GM23338 (cell line): ENCODE results near the gene LRRIQ4. TPM values are rescaled to one million over a fixed set of nuclear protein-coding genes. Genes with fewer than 3 reads are reported as not detected.
A peak's percentile ranks its signal among the peaks of the same experiment; 100 is the strongest.

ENCODE experiments used
- ATAC-seq: fragments of 200-7000 bp; cut with Tn5 transposase; 3 replicates; pipeline ENCODE4 v1.9.1; 2020
- DNase-seq: peaks from one replicate; pipeline ENCODE4 v3.0.0-alpha.2; 2015; ENCODE audit warnings: low spot score
- H2AFZ ChIP-seq: fragments of 200-600 bp; sonication (generic); 2 replicates; pipeline ENCODE4 v1.8.0; 2016; ENCODE audit warnings: antibody characterized with exemption, mild to moderate bottlenecking, moderate library complexity
- H3F3A ChIP-seq: fragments of 200-600 bp; sonication (generic); replicated peaks from 2 replicates; pipeline ENCODE4 v1.8.0; 2017; ENCODE audit warnings: antibody characterized with exemption, mixed run types, low read depth
- H3K27ac ChIP-seq: fragments of 200-600 bp; sonication (generic); 2 replicates; pipeline ENCODE4 v1.6.1; 2016; ENCODE audit warnings: low read depth
- H3K27me3 ChIP-seq: fragments of 200-600 bp; sonication (generic); 2 replicates; pipeline ENCODE4 v1.8.0; 2016; ENCODE audit warnings: mild to moderate bottlenecking, mixed run types, moderate library complexity; ENCODE audit not compliant: insufficient read depth
- H3K36me3 ChIP-seq: fragments of 200-600 bp; sonication (generic); 2 replicates; pipeline ENCODE4 v1.8.0; 2016; ENCODE audit warnings: mild to moderate bottlenecking; ENCODE audit not compliant: insufficient read depth
- H3K4me1 ChIP-seq: fragments of 200-600 bp; sonication (generic); 2 replicates; pipeline ENCODE4 v1.8.0; 2016; ENCODE audit warnings: mild to moderate bottlenecking, moderate library complexity; ENCODE audit not compliant: insufficient read depth
- H3K4me2 ChIP-seq: fragments of 200-600 bp; sonication (generic); 2 replicates; pipeline ENCODE4 v1.7.1; 2017; ENCODE audit warnings: mixed run types
- H3K4me3 ChIP-seq: fragments of 200-600 bp; sonication (generic); 2 replicates; pipeline ENCODE4 v1.6.1; 2016; ENCODE audit warnings: mixed run types
- H3K79me2 ChIP-seq: fragments of 200-600 bp; sonication (generic); replicated peaks from 2 replicates; pipeline ENCODE4 v1.8.0; 2017; ENCODE audit warnings: mild to moderate bottlenecking; ENCODE audit not compliant: insufficient read depth
- H3K9me2 ChIP-seq: fragments of 200-600 bp; sonication (generic); 2 replicates; pipeline ENCODE4 v1.8.0; 2017; ENCODE audit not compliant: insufficient read depth
- H4K20me1 ChIP-seq: fragments of 200-600 bp; sonication (generic); replicated peaks from 2 replicates; pipeline ENCODE4 v1.8.0; 2017; ENCODE audit warnings: mild to moderate bottlenecking; ENCODE audit not compliant: insufficient read depth
- H3K27ac Mint-ChIP-seq: 2 replicates; pipeline ENCODE4 v1.8.0; 2020; ENCODE audit warnings: inconsistent platforms, mild to moderate bottlenecking, moderate library complexity, mixed read lengths
- H3K27me3 Mint-ChIP-seq: 3 replicates; pipeline ENCODE4 v1.8.0; 2022; ENCODE audit warnings: low read depth, mild to moderate bottlenecking, moderate library complexity, mixed read lengths, inconsistent platforms; ENCODE audit not compliant: insufficient read depth, poor library complexity
- H3K36me3 Mint-ChIP-seq: 3 replicates; pipeline ENCODE4 v1.8.0; 2021; ENCODE audit warnings: low read depth, mild to moderate bottlenecking, inconsistent platforms, moderate library complexity, mixed read lengths
- H3K4me1 Mint-ChIP-seq: 3 replicates; pipeline ENCODE4 v1.8.0; 2020; ENCODE audit warnings: mild to moderate bottlenecking, inconsistent platforms, mixed read lengths
- H3K4me3 Mint-ChIP-seq: 3 replicates; pipeline ENCODE4 v1.8.0; 2021; ENCODE audit warnings: moderate library complexity, mild to moderate bottlenecking, inconsistent platforms, mixed read lengths
- H3K9me3 Mint-ChIP-seq: 3 replicates; pipeline ENCODE4 v1.8.0; 2020; ENCODE audit warnings: moderate library complexity, mild to moderate bottlenecking, inconsistent platforms, mixed read lengths
- EZH2 ChIP-seq: fragments of 200-600 bp; sonication (generic); IDR thresholded peaks from one replicate; pipeline ENCODE4 v1.8.0; 2017; ENCODE audit warnings: antibody characterized with exemption, mild to moderate bottlenecking, low read depth; ENCODE audit not compliant: unreplicated experiment
- JUNB ChIP-seq: IDR thresholded peaks from one replicate; pipeline ENCODE4 v1.6.1; 2016; ENCODE audit warnings: antibody characterized with exemption; ENCODE audit not compliant: unreplicated experiment
- POLR2AphosphoS5 ChIP-seq: IDR thresholded peaks from 2 replicates; pipeline ENCODE4 v1.6.1; 2016; ENCODE audit warnings: antibody characterized with exemption, low read depth
- ZNF331 ChIP-seq: fragments of 250-450 bp; sonication (Bioruptor Pico); IDR thresholded peaks from 2 replicates; pipeline ENCODE4 v1.5.0; 2020; ENCODE audit warnings: low read depth, mild to moderate bottlenecking, moderate library complexity
- long read RNA-seq: library from polyadenylated mRNA; unstranded; transcript quantifications from one replicate; pipeline ENCODE4 v2.0.0, GENCODE V29; 2020; ENCODE audit not compliant: unreplicated experiment
- polyA plus RNA-seq: library from polyadenylated mRNA; unstranded; fragments of >200 nt; fragmentation: Nextera tagmentation; extraction: Ambion mirVana; gene quantifications from 2 replicates; pipeline ENCODE4 v1.2.1, GENCODE V29; 2016
- total RNA-seq: library from RNA; depleted of rRNA; stranded (reverse); fragments of >200 nt; shearing (Covaris generic); gene quantifications from 2 replicates; pipeline ENCODE4 v1.2.3, GENCODE V29; 2014; rRNA removed
- TF ChIP-seq, protein P1 (sequence below): IDR thresholded peaks from one replicate; pipeline ENCODE4 v1.6.1; 2018; ENCODE audit warnings: antibody characterized with exemption; ENCODE audit not compliant: unreplicated experiment

The LRRIQ4 gene
- total RNA-seq: not detected in 2 replicates
- polyA plus RNA-seq: 0.29 TPM in 1 of 2 replicates, not detected in the other
- long read RNA-seq: 0 reads

DNA sequence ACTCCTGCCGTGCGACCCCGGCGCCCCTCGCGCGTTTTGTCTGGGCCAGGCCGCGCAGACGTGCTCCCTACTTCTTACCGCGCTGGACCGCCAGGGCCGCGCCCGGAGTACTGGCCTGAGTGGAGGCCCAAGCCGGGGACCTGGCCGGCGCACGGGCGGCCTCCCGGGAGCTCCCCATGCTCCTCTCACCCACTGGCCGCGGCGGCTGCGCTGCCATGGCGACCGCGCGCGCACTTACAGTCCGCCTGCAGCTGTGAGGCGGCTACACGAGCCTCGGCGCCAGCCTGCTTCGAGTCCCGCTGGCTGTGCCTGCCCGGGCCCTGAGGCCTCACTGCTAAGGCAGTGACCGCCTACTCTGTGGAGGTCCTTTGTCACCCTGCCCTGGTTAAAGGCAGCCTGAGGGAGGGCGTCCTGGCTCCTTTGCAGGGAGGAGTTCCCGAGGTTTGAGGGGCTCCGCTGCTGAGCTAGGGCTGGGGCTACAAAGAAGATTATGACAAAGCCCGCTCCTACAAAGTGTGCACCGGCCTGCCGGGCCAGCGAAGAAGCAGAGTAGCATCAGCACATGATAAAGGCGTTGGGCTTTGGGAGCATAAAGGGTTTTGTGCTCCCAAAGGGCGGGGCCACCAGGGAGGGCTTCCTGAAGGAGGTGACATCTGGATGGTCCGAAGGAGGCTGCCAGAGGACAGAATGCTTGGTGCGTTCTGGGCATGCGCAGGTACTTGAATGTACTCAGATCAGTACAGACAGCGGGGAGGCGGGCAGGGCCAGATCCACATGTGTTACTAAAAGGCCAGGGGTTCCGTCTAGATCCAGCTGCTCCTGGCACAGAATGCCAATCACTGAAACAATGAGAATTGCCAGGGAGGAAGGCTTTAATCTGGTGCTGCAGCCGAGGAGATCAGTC is at the start of gene LRRIQ4, which contains the start of gene LRRC34:
LRRIQ4 (plus strand) TSS at position 539 of the 904 bp plus-strand sequence. CDS start 9,052 bp downstream, outside the sequence.
LRRC34 (minus strand) TSS at position 573 of the 904 bp plus-strand sequence; CDS start at position 217, 356 bp downstream.
- no peaks in the 10 kb centered on the region for H3F3A ChIP-seq
- Mint-ChIP-seq H3K27me3 (peaks cover 18% of the 10 kb centered on the region), H3K36me3 (no peaks in the 10 kb centered on the region), H3K4me3 (peak within 1 kb of the TSS; percentile 78), H3K9me3 (peaks cover 13% of the 10 kb centered on the region; the same call in 2 of the 3 replicates), H3K27ac (no peak within 1 kb of the TSS), H3K4me1 (peaks cover 25% of the 10 kb centered on the region)
- no peak within 1 kb of the TSS for H3K27ac ChIP-seq
- H3K36me3 ChIP-seq: no peaks in the 10 kb centered on the region
- DNase-seq: peak; percentile 97
- H3K27me3 ChIP-seq: peaks cover 12% of the 10 kb centered on the region; the same call in 1 of the 2 replicates
- H3K79me2 ChIP-seq: no peaks in the 10 kb centered on the region
- H2AFZ ChIP-seq: peak within 1 kb of the TSS; percentile 98
- peaks cover 20% of the 10 kb centered on the region for H3K4me1 ChIP-seq
- no peak for TF ChIP-seq ZNF331 (CRISPR knock-in tag)
- TF ChIP-seq EZH2: no peak
- peak; percentile 61 for TF ChIP-seq POLR2AphosphoS5
- H3K9me2 ChIP-seq: no peaks in the 10 kb centered on the region
- peak within 1 kb of the TSS; percentile 81 for H3K4me3 ChIP-seq
- H3K4me2 ChIP-seq: peak within 1 kb of the TSS; percentile 96
- no peaks in the 10 kb centered on the region for H4K20me1 ChIP-seq
- ATAC-seq: peak; percentile 84

DNA sequence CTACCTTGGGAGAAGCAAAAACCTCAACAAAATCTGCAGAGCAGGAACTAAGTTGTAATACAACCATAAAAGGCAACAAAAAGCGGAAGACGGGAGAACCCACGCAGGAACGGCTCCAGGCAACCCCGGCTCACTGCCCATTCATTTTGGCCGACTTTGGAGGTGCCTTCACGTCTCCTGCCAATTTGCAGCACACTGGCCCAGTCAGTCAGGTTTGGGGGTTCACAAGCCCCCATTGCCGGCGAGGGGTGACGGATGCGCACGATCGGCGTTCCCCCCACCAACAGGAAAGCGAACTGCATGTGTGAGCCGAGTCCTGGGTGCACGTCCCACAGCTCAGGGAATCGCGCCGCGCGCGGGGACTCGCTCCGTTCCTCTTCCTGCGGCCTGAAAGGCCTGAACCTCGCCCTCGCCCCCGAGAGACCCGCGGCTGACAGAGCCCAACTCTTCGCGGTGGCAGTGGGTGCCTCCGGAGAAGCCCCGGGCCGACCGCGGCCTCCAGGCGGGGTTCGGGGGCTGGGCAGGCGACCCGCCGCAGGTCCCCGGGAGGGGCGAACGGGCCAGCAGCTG is 48.3 kb upstream of the LRRIQ4 start:
- Histone ChIP-seq H3K36me3 (no peaks in the 10 kb centered on the region), H3K27ac (peak overlapping the region; percentile 83), H3K4me3 (peak overlapping the region; percentile 76), H3K9me2 (no peaks in the 10 kb centered on the region), H3K4me2 (peak overlapping the region; percentile 82), H3K4me1 (peaks cover 3% of the 10 kb centered on the region; the same call in 1 of the 2 replicates), H3K27me3 (no peaks in the 10 kb centered on the region), H3F3A (peaks cover 5% of the 10 kb centered on the region; the same call in 1 of the 2 replicates), H4K20me1 (no peaks in the 10 kb centered on the region), H2AFZ (peak overlapping the region; percentile 76; the same call in 1 of the 2 replicates), H3K79me2 (no peaks in the 10 kb centered on the region)
- Mint-ChIP-seq H3K4me3 (peak overlapping the region; percentile 90), H3K9me3 (peaks cover 15% of the 10 kb centered on the region; the same call in 2 of the 3 replicates), H3K27me3 (peaks cover 8% of the 10 kb centered on the region), H3K36me3 (peaks cover 12% of the 10 kb centered on the region), H3K27ac (peak overlapping the region; percentile 92), H3K4me1 (peaks cover 9% of the 10 kb centered on the region)
- TF ChIP-seq ZNF331 (CRISPR knock-in tag) (no peak), EZH2 (no peak), POLR2AphosphoS5 (no peak), JUNB (no peak)
- TF ChIP-seq, protein P1, sequence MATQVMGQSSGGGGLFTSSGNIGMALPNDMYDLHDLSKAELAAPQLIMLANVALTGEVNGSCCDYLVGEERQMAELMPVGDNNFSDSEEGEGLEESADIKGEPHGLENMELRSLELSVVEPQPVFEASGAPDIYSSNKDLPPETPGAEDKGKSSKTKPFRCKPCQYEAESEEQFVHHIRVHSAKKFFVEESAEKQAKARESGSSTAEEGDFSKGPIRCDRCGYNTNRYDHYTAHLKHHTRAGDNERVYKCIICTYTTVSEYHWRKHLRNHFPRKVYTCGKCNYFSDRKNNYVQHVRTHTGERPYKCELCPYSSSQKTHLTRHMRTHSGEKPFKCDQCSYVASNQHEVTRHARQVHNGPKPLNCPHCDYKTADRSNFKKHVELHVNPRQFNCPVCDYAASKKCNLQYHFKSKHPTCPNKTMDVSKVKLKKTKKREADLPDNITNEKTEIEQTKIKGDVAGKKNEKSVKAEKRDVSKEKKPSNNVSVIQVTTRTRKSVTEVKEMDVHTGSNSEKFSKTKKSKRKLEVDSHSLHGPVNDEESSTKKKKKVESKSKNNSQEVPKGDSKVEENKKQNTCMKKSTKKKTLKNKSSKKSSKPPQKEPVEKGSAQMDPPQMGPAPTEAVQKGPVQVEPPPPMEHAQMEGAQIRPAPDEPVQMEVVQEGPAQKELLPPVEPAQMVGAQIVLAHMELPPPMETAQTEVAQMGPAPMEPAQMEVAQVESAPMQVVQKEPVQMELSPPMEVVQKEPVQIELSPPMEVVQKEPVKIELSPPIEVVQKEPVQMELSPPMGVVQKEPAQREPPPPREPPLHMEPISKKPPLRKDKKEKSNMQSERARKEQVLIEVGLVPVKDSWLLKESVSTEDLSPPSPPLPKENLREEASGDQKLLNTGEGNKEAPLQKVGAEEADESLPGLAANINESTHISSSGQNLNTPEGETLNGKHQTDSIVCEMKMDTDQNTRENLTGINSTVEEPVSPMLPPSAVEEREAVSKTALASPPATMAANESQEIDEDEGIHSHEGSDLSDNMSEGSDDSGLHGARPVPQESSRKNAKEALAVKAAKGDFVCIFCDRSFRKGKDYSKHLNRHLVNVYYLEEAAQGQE: peak; percentile 10
- DNase-seq (peak; percentile 16), ATAC-seq (peak; percentile 23)
